ENCODE measurements around the gene SGPL1. TPM values are rescaled to one million over a fixed set of nuclear protein-coding genes. Genes with fewer than 3 reads are reported as not detected.

SGPL1 gene
- total RNA-seq, 1 donor from 2014 or later, result 111 TPM

- H3K36me3 Mint-ChIP-seq (ENCODE audit: unreplicated experiment), result no peaks in the 10 kb centered on the region
Observed at GRCh38 chr10:70910486-70911341, 95.0 kb downstream of the SGPL1 start.

GRCh38 chr10:70911386-70911785 lies 95.6 kb downstream of the SGPL1 start:
- Mint-ChIP-seq H3K4me3 (ENCODE audit: unreplicated experiment) (no peak overlapping the region), H3K9me3 (ENCODE audit: unreplicated experiment) (no peaks in the 10 kb centered on the region), H3K4me1 (ENCODE audit: low read depth, unreplicated experiment) (peaks cover 22% of the 10 kb centered on the region), H3K27me3 (ENCODE audit: unreplicated experiment) (peaks cover 4% of the 10 kb centered on the region), H3K27ac (ENCODE audit: unreplicated experiment) (no peak overlapping the region), H3K36me3 (ENCODE audit: unreplicated experiment) (no peaks in the 10 kb centered on the region)
- TF ChIP-seq CTCF (IDR thresholded peaks at IDR 0.05; ENCODE audit: partially characterized antibody, unreplicated experiment), result no peak
- DNase-seq, result peak; percentile 3

More at GRCh38 chr10:70910486-70911341, 95.0 kb downstream of the SGPL1 start:
- Mint-ChIP-seq H3K27me3 (ENCODE audit: unreplicated experiment) (peaks cover 4% of the 10 kb centered on the region), H3K9me3 (ENCODE audit: unreplicated experiment) (no peaks in the 10 kb centered on the region), H3K4me1 (ENCODE audit: low read depth, unreplicated experiment) (peaks cover 22% of the 10 kb centered on the region), H3K27ac (ENCODE audit: unreplicated experiment) (no peak overlapping the region), H3K4me3 (ENCODE audit: unreplicated experiment) (no peak overlapping the region)
- no peak for TF ChIP-seq CTCF (IDR thresholded peaks at IDR 0.05; ENCODE audit: partially characterized antibody, unreplicated experiment)
- DNase-seq, result peak; percentile 10

- peak; percentile 2 for DNase-seq
- Mint-ChIP-seq H3K4me3 (ENCODE audit: unreplicated experiment) (no peak overlapping the region), H3K4me1 (ENCODE audit: low read depth, unreplicated experiment) (peaks cover 18% of the 10 kb centered on the region), H3K27me3 (ENCODE audit: unreplicated experiment) (peaks cover 7% of the 10 kb centered on the region), H3K36me3 (ENCODE audit: unreplicated experiment) (no peaks in the 10 kb centered on the region), H3K9me3 (ENCODE audit: unreplicated experiment) (no peaks in the 10 kb centered on the region), H3K27ac (ENCODE audit: unreplicated experiment) (no peak overlapping the region)
- TF ChIP-seq CTCF (IDR thresholded peaks at IDR 0.05; ENCODE audit: partially characterized antibody, unreplicated experiment), result no peak
Observed at GRCh38 chr10:70912556-70912955, 96.8 kb downstream of the SGPL1 start.

- no peak for TF ChIP-seq CTCF (IDR thresholded peaks at IDR 0.05; ENCODE audit: partially characterized antibody, unreplicated experiment)
- no peak overlapping the region for H3K27ac Mint-ChIP-seq (ENCODE audit: unreplicated experiment)
- H3K9me3 Mint-ChIP-seq (ENCODE audit: unreplicated experiment), result no peaks in the 10 kb centered on the region
- no peak overlapping the region for H3K4me3 Mint-ChIP-seq (ENCODE audit: unreplicated experiment)
- H3K4me1 Mint-ChIP-seq (ENCODE audit: low read depth, unreplicated experiment), result peaks cover 14% of the 10 kb centered on the region
- H3K36me3 Mint-ChIP-seq (ENCODE audit: unreplicated experiment), result no peaks in the 10 kb centered on the region
- H3K27me3 Mint-ChIP-seq (ENCODE audit: unreplicated experiment), result peaks cover 9% of the 10 kb centered on the region
- peak; percentile 10 for DNase-seq
Observed at GRCh38 chr10:70913191-70913892, 97.6 kb downstream of the SGPL1 start.

GRCh38 chr10:70913893-70914240 lies 98.1 kb downstream of the SGPL1 start:
- Mint-ChIP-seq H3K9me3 (ENCODE audit: unreplicated experiment) (no peaks in the 10 kb centered on the region), H3K4me1 (ENCODE audit: low read depth, unreplicated experiment) (peaks cover 10% of the 10 kb centered on the region), H3K4me3 (ENCODE audit: unreplicated experiment) (no peak overlapping the region), H3K36me3 (ENCODE audit: unreplicated experiment) (no peaks in the 10 kb centered on the region), H3K27me3 (ENCODE audit: unreplicated experiment) (peaks cover 6% of the 10 kb centered on the region), H3K27ac (ENCODE audit: unreplicated experiment) (no peak overlapping the region)
- TF ChIP-seq CTCF (IDR thresholded peaks at IDR 0.05; ENCODE audit: partially characterized antibody, unreplicated experiment), result no peak
- DNase-seq, result peak; percentile 14

Measured in glutamatergic neuron (in vitro differentiated cells).